T-helper 17 cell (primary cell): ENCODE results near the gene ADGRG3. TPM values are rescaled to one million over a fixed set of nuclear protein-coding genes. Genes with fewer than 3 reads are reported as not detected.

Source experiments
- ATAC-seq: fragments of 150-1000 bp; cut with Tn5 transposase; 2 replicates; pipeline ENCODE4 v1.10.0; 2021; ENCODE audit warnings: mild to moderate bottlenecking, moderate library complexity
- DNase-seq, 3 donors: peaks; one replicate each; pipeline versions ENCODE4 v3.0.0 to v3.0.0-alpha.2; 2020 to 2021
- H3K9me3 ChIP-seq: one replicate; pipeline ENCODE4 v1.7.0; 2013; ENCODE audit warnings: low read length, mild to moderate bottlenecking; ENCODE audit not compliant: control insufficient read depth, poor library complexity, severe bottlenecking
- H3K27ac Mint-ChIP-seq: one replicate; pipeline ENCODE4 v1.8.0; 2022; ENCODE audit warnings: mild to moderate bottlenecking, moderate library complexity, mixed read lengths
- H3K27me3 Mint-ChIP-seq: one replicate; pipeline ENCODE4 v1.8.0; 2022; ENCODE audit warnings: mixed read lengths
- H3K36me3 Mint-ChIP-seq: one replicate; pipeline ENCODE4 v1.8.0; 2022; ENCODE audit warnings: low read depth, mixed read lengths
- H3K4me1 Mint-ChIP-seq: one replicate; pipeline ENCODE4 v1.8.0; 2022; ENCODE audit warnings: mild to moderate bottlenecking, mixed read lengths
- H3K4me3 Mint-ChIP-seq: one replicate; pipeline ENCODE4 v1.8.0; 2022; ENCODE audit warnings: mild to moderate bottlenecking, moderate library complexity, mixed read lengths
- total RNA-seq, 4 donors: library from RNA in 2 of 4; stranded (reverse) in 2 of 4; gene quantifications; one replicate each; pipeline ENCODE4 v1.2.3 and lab custom pipeline; 2022 to 2026

ADGRG3 gene
- total RNA-seq, 2 donors from 2014 or later: 0.75 to 0.99 TPM

- Mint-ChIP-seq H3K36me3 (no peaks in the 10 kb centered on the region), H3K4me3 (no peak overlapping the region), H3K27me3 (peaks cover 32% of the 10 kb centered on the region), H3K4me1 (peaks cover 2% of the 10 kb centered on the region), H3K27ac (no peak overlapping the region)
- H3K9me3 ChIP-seq: no peaks in the 10 kb centered on the region
- DNase-seq (no peak), ATAC-seq (no peak)
Observed at GRCh38 chr16:57713596-57713995, 45.5 kb downstream of the ADGRG3 start.

GRCh38 chr16:57714047-57714446, 45.9 kb downstream of the ADGRG3 start:
- ATAC-seq (no peak), DNase-seq (no peak)
- H3K36me3 Mint-ChIP-seq: no peaks in the 10 kb centered on the region
- H3K27me3 Mint-ChIP-seq: peaks cover 31% of the 10 kb centered on the region
- no peak overlapping the region for H3K4me3 Mint-ChIP-seq
- peaks cover 2% of the 10 kb centered on the region for H3K4me1 Mint-ChIP-seq
- no peak overlapping the region for H3K27ac Mint-ChIP-seq
- H3K9me3 ChIP-seq: no peaks in the 10 kb centered on the region

GRCh38 chr16:57720142-57720575, 52.1 kb downstream of the ADGRG3 start:
- Mint-ChIP-seq H3K4me3 (no peak overlapping the region), H3K27me3 (peaks cover 22% of the 10 kb centered on the region), H3K27ac (no peak overlapping the region), H3K4me1 (no peaks in the 10 kb centered on the region), H3K36me3 (no peaks in the 10 kb centered on the region)
- ATAC-seq (peak; percentile 65), DNase-seq (no peak)
- no peaks in the 10 kb centered on the region for H3K9me3 ChIP-seq

- H3K9me3 ChIP-seq: no peaks in the 10 kb centered on the region
- no peak for ATAC-seq
- Mint-ChIP-seq H3K27me3 (peaks cover 16% of the 10 kb centered on the region), H3K27ac (no peak overlapping the region), H3K4me3 (no peak overlapping the region), H3K36me3 (no peaks in the 10 kb centered on the region), H3K4me1 (no peaks in the 10 kb centered on the region)
- DNase-seq: no peak
Observed at GRCh38 chr16:57721356-57722209, 53.5 kb downstream of the ADGRG3 start.

- Mint-ChIP-seq H3K27ac (no peak overlapping the region), H3K4me3 (no peak overlapping the region), H3K36me3 (no peaks in the 10 kb centered on the region), H3K4me1 (peaks cover 1% of the 10 kb centered on the region), H3K27me3 (peaks cover 16% of the 10 kb centered on the region)
- no peaks in the 10 kb centered on the region for H3K9me3 ChIP-seq
- DNase-seq (no peak), ATAC-seq (no peak)
Observed at GRCh38 chr16:57722210-57722499, 54.0 kb downstream of the ADGRG3 start.

GRCh38 chr16:57722651-57723050, 54.5 kb downstream of the ADGRG3 start:
- DNase-seq (no peak), ATAC-seq (no peak)
- Mint-ChIP-seq H3K4me3 (no peak overlapping the region), H3K36me3 (no peaks in the 10 kb centered on the region), H3K27me3 (peaks cover 16% of the 10 kb centered on the region), H3K4me1 (peaks cover 2% of the 10 kb centered on the region), H3K27ac (no peak overlapping the region)
- H3K9me3 ChIP-seq: no peaks in the 10 kb centered on the region

- Mint-ChIP-seq H3K27me3 (peaks cover 16% of the 10 kb centered on the region), H3K4me1 (peaks cover 2% of the 10 kb centered on the region)
- no peak for ATAC-seq
Observed at GRCh38 chr16:57723170-57723569, 55.1 kb downstream of the ADGRG3 start.

GRCh38 chr16:57724531-57724930, 56.4 kb downstream of the ADGRG3 start:
- peaks cover 2% of the 10 kb centered on the region for H3K4me1 Mint-ChIP-seq
- no peak overlapping the region for H3K4me3 Mint-ChIP-seq
- no peaks in the 10 kb centered on the region for H3K9me3 ChIP-seq
- no peak for ATAC-seq
- DNase-seq: no peak
- no peak overlapping the region for H3K27ac Mint-ChIP-seq
- peaks cover 13% of the 10 kb centered on the region for H3K27me3 Mint-ChIP-seq
- no peaks in the 10 kb centered on the region for H3K36me3 Mint-ChIP-seq

More at GRCh38 chr16:57723170-57723569, 55.1 kb downstream of the ADGRG3 start:
- no peaks in the 10 kb centered on the region for H3K36me3 Mint-ChIP-seq
- H3K9me3 ChIP-seq: no peaks in the 10 kb centered on the region
- H3K4me3 Mint-ChIP-seq: no peak overlapping the region
- DNase-seq: no peak
- H3K27ac Mint-ChIP-seq: no peak overlapping the region

- H3K27ac Mint-ChIP-seq: no peak overlapping the region
- H3K9me3 ChIP-seq: no peaks in the 10 kb centered on the region
- H3K27me3 Mint-ChIP-seq: peaks cover 11% of the 10 kb centered on the region
- DNase-seq (no peak), ATAC-seq (no peak)
- no peak overlapping the region for H3K4me3 Mint-ChIP-seq
- no peaks in the 10 kb centered on the region for H3K36me3 Mint-ChIP-seq
- peaks cover 2% of the 10 kb centered on the region for H3K4me1 Mint-ChIP-seq
Observed at GRCh38 chr16:57725151-57725550, 57.0 kb downstream of the ADGRG3 start.

- no peaks in the 10 kb centered on the region for H3K9me3 ChIP-seq
- Mint-ChIP-seq H3K27me3 (peaks cover 11% of the 10 kb centered on the region), H3K4me3 (no peak overlapping the region), H3K27ac (no peak overlapping the region), H3K4me1 (peaks cover 2% of the 10 kb centered on the region), H3K36me3 (no peaks in the 10 kb centered on the region)
- DNase-seq (no peak), ATAC-seq (no peak)
Observed at GRCh38 chr16:57725554-57725953, 57.4 kb downstream of the ADGRG3 start.

- H3K4me3 Mint-ChIP-seq: no peak overlapping the region
- ATAC-seq (no peak), DNase-seq (no peak)
- peaks cover 11% of the 10 kb centered on the region for H3K27me3 Mint-ChIP-seq
- peaks cover 2% of the 10 kb centered on the region for H3K4me1 Mint-ChIP-seq
- no peak overlapping the region for H3K27ac Mint-ChIP-seq
- no peaks in the 10 kb centered on the region for H3K36me3 Mint-ChIP-seq
- H3K9me3 ChIP-seq: no peaks in the 10 kb centered on the region
Observed at GRCh38 chr16:57725976-57726375, 57.9 kb downstream of the ADGRG3 start.

- peaks cover 11% of the 10 kb centered on the region for H3K27me3 Mint-ChIP-seq
- H3K9me3 ChIP-seq: no peaks in the 10 kb centered on the region
- no peak for ATAC-seq
- H3K4me1 Mint-ChIP-seq: peaks cover 2% of the 10 kb centered on the region
- no peaks in the 10 kb centered on the region for H3K36me3 Mint-ChIP-seq
- no peak overlapping the region for H3K4me3 Mint-ChIP-seq
- no peak for DNase-seq
- H3K27ac Mint-ChIP-seq: no peak overlapping the region
Observed at GRCh38 chr16:57726433-57726947, 58.4 kb downstream of the ADGRG3 start.

- Mint-ChIP-seq H3K27ac (no peak overlapping the region), H3K36me3 (no peaks in the 10 kb centered on the region), H3K4me3 (no peak overlapping the region), H3K27me3 (peaks cover 4% of the 10 kb centered on the region), H3K4me1 (peaks cover 2% of the 10 kb centered on the region)
- ATAC-seq: no peak
- no peak for DNase-seq
- no peaks in the 10 kb centered on the region for H3K9me3 ChIP-seq
Observed at GRCh38 chr16:57727610-57728009, 59.5 kb downstream of the ADGRG3 start.
